HepG2 (cell line): Measurements from ENCODE around the gene PPP2R2C. TPM values are rescaled to one million over a fixed set of nuclear protein-coding genes. Genes with fewer than 3 reads are reported as not detected.

Experiments used
- CBFB ChIP-seq: sonication (generic); formaldehyde crosslinking; IDR thresholded peaks from 2 replicates; pipeline ENCODE4 v1.4.0; 2020; ENCODE audit warnings: missing genetic modification reagents
- DNMT1 ChIP-seq: sonication (generic); formaldehyde crosslinking; IDR thresholded peaks from 2 replicates; pipeline ENCODE4 v1.5.1; 2020; ENCODE audit warnings: mild to moderate bottlenecking, missing genetic modification reagents
- ESRRA ChIP-seq: sonication (generic); formaldehyde crosslinking; IDR thresholded peaks from 2 replicates; pipeline ENCODE4 v1.5.1; 2020; ENCODE audit warnings: mild to moderate bottlenecking, low read depth, missing genetic modification reagents
- ETV5 ChIP-seq: IDR thresholded peaks from 2 replicates; pipeline ENCODE4 v1.6.1; 2018; ENCODE audit warnings: missing biosample characterization, missing genetic modification reagents, inconsistent platforms, borderline replicate concordance
- FIP1L1 ChIP-seq: fragments of 200-400 bp; formaldehyde crosslinking; IDR thresholded peaks from 2 replicates; pipeline ENCODE4 v1.6.1; 2018; ENCODE audit warnings: low read depth, mild to moderate bottlenecking, low read length, moderate library complexity, borderline replicate concordance; ENCODE audit not compliant: insufficient read depth
- GZF1 ChIP-seq: sonication (generic); formaldehyde crosslinking; IDR thresholded peaks from 2 replicates; pipeline ENCODE4 v1.5.1; 2020; ENCODE audit warnings: mild to moderate bottlenecking, missing genetic modification reagents
- HIC2 ChIP-seq: sonication (generic); formaldehyde crosslinking; IDR thresholded peaks from 2 replicates; pipeline ENCODE4 v1.9.0; 2022; ENCODE audit warnings: low read depth, missing genetic modification reagents
- HMG20B ChIP-seq: conservative IDR thresholded peaks from 2 replicates; pipeline ENCODE4 v1.6.1; 2016; ENCODE audit warnings: missing genetic modification reagents, missing compliant biosample characterization
- IKZF4 ChIP-seq: sonication (generic); formaldehyde crosslinking; IDR thresholded peaks from 2 replicates; pipeline ENCODE4 v1.5.1; 2020; ENCODE audit warnings: borderline replicate concordance, mild to moderate bottlenecking, low read depth, missing genetic modification reagents; ENCODE audit errors: not compliant biosample characterization
- NFE2L1 ChIP-seq: sonication (generic); formaldehyde crosslinking; IDR thresholded peaks from 2 replicates; pipeline ENCODE4 v1.4.0; 2020; ENCODE audit warnings: missing genetic modification reagents, mild to moderate bottlenecking, borderline replicate concordance
- NR3C1 ChIP-seq: sonication (generic); formaldehyde crosslinking; IDR thresholded peaks from 2 replicates; pipeline ENCODE4 v1.4.0; 2020; ENCODE audit warnings: missing genetic modification reagents
- PBX3 ChIP-seq: sonication (generic); formaldehyde crosslinking; IDR thresholded peaks from 2 replicates; pipeline ENCODE4 v1.8.1; 2023; ENCODE audit warnings: missing genetic modification reagents, inconsistent platforms, borderline replicate concordance
- PLRG1 ChIP-seq: fragments of 450-650 bp; conservative IDR thresholded peaks from 2 replicates; pipeline ENCODE4 v1.6.1; 2016
- SOX6 ChIP-seq, 2 experiments: fragments of 450-650 bp in 1 of 2; sonication (generic) in 1 of 2; formaldehyde crosslinking in 1 of 2; IDR thresholded peaks; 2 replicates each; pipeline versions ENCODE4 v1.4.0 to v1.6.1; 2017 to 2020; ENCODE audit warnings: antibody characterized with exemption in 1 of 2, mild to moderate bottlenecking in 1 of 2, missing genetic modification reagents in 1 of 2
- SRSF9 ChIP-seq: fragments of 200-400 bp; formaldehyde crosslinking; IDR thresholded peaks from 2 replicates; pipeline ENCODE4 v1.6.1; 2018; ENCODE audit warnings: borderline replicate concordance, mild to moderate bottlenecking, low read depth, low read length; ENCODE audit not compliant: insufficient read depth, poor library complexity, severe bottlenecking
- ZNF329 ChIP-seq: sonication (generic); formaldehyde crosslinking; IDR thresholded peaks from 2 replicates; pipeline ENCODE4 v1.9.0; 2021; ENCODE audit warnings: low read depth, mild to moderate bottlenecking, missing genetic modification reagents
- ZNF350 ChIP-seq: sonication (generic); formaldehyde crosslinking; IDR thresholded peaks from 2 replicates; pipeline ENCODE4 v1.4.0; 2020; ENCODE audit warnings: mild to moderate bottlenecking, low read depth, missing genetic modification reagents, borderline replicate concordance
- ZNF382 ChIP-seq: sonication (generic); formaldehyde crosslinking; IDR thresholded peaks from 2 replicates; pipeline ENCODE4 v1.5.0; 2020; ENCODE audit warnings: missing genetic modification reagents, mild to moderate bottlenecking, borderline replicate concordance
- ZNF546 ChIP-seq: sonication (generic); formaldehyde crosslinking; conservative IDR thresholded peaks from 2 replicates; pipeline ENCODE4 v1.8.1; 2023; ENCODE audit warnings: mild to moderate bottlenecking, missing genetic modification reagents
- ZNF773 ChIP-seq: sonication (generic); formaldehyde crosslinking; IDR thresholded peaks from 2 replicates; pipeline ENCODE4 v1.4.0; 2020; ENCODE audit warnings: missing genetic modification reagents, borderline replicate concordance
- ZSCAN20 ChIP-seq: sonication (generic); formaldehyde crosslinking; IDR thresholded peaks from 2 replicates; pipeline ENCODE4 v1.4.0; 2020; ENCODE audit warnings: missing genetic modification reagents, mild to moderate bottlenecking, borderline replicate concordance
- polyA plus RNA-seq, 8 experiments: library from polyadenylated mRNA; depleted of rRNA in 3 of 8; stranded (reverse) in 7 of 8; unstranded in 1 of 8; fragments of >200 nt; fragmentation: Illumina TruSeq in 4 of 8; extraction: Trizol in 4 of 8; gene quantifications; 2 replicates each; pipeline versions ENCODE4 v1.2.1 to v1.2.3, GENCODE V29; 2011 to 2016; ENCODE audit warnings: low read depth in 4 of 8, missing spikeins in 1 of 8, mixed read lengths in 1 of 8; ENCODE audit not compliant: insufficient read depth in 1 of 8
- total RNA-seq, 5 experiments: library from RNA; depleted of rRNA; stranded (reverse); fragments of >200 nt; fragmentation: Illumina TruSeq; extraction: Trizol; gene quantifications; 2 replicates each; pipeline ENCODE4 v1.2.3, GENCODE V29; 2016; ENCODE audit warnings: low read depth in 1 of 5

PPP2R2C gene
- total and polyA plus RNA-seq, 2 of the 13 experiments (the other 11 are each of a cell fraction or from before 2014, with no cell fraction given), result 0.60 to 8.6 TPM

- peak; percentile 18; the same call in 1 of the 2 replicates for TF ChIP-seq ETV5 (CRISPR knock-in tag)
- TF ChIP-seq ZNF546 (CRISPR knock-in tag), result no peak; the same call in 1 of the 2 replicates
- TF ChIP-seq GZF1 (CRISPR knock-in tag), result no peak
- no peak for TF ChIP-seq HIC2 (CRISPR knock-in tag)
- TF ChIP-seq ZNF382 (CRISPR knock-in tag), result no peak
- no peak for TF ChIP-seq ZNF773 (CRISPR knock-in tag)
- peak; percentile 59; the same call in 1 of the 2 replicates for TF ChIP-seq ZSCAN20 (CRISPR knock-in tag)
- TF ChIP-seq PBX3 (CRISPR knock-in tag), result no peak
- no peak for TF ChIP-seq HMG20B (CRISPR knock-in tag)
- no peak for TF ChIP-seq ZNF329
- no peak; the same call in none of the 2 replicates for TF ChIP-seq CBFB
- no peak for TF ChIP-seq SOX6 (IDR thresholded peaks at IDR 0.05)
- TF ChIP-seq SOX6 (CRISPR knock-in tag; IDR thresholded peaks at IDR 0.05), result 0 out of 2 replicates have a peak, but pooled peaks have one; percentile 48
- no peak for TF ChIP-seq FIP1L1
- TF ChIP-seq NFE2L1 (CRISPR knock-in tag), result no peak; the same call in 1 of the 2 replicates
- no peak for TF ChIP-seq PLRG1
- TF ChIP-seq ESRRA (CRISPR knock-in tag), result 0 out of 2 replicates have a peak, but pooled peaks have one; percentile 49
- no peak for TF ChIP-seq SRSF9
- peak; percentile 79 for TF ChIP-seq IKZF4 (CRISPR knock-in tag)
- TF ChIP-seq ZNF350 (CRISPR knock-in tag), result peak; percentile 19; the same call in 1 of the 2 replicates
- no peak for TF ChIP-seq DNMT1 (CRISPR knock-in tag)
- no peak for TF ChIP-seq NR3C1
Measured at GRCh38 chr4:6308899-6309643, 163.3 kb downstream of the PPP2R2C start (continued).
